ENCODE measurements around the gene FNDC3B.

Gene FNDC3B

DNA sequence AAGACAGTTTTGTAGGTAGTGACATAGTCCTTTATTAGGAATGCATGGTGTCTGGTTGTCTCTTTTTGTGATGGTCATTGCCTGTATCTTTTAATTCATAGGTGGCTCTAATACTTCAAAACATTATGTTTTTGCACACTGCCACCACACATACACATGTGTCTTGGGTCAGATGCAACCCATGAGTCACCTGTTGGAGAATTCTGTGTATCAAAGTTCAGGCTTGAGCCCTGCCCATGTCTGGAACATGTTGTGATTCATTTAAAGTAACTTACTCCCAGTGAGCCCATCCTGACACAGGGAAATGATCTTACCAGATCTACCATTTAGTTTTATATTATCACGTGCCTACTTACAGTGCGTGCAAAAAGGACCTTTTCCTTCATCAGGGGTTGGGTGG, 266.2 kb downstream of the FNDC3B start:
- no peak overlapping the region for H3K23ac ChIP-seq (ENCODE audit: low read depth, low read length, poor library complexity)
- H4K8ac ChIP-seq (ENCODE audit: low read depth, low read length), result no peak overlapping the region
- H3K18ac ChIP-seq (ENCODE audit: low read length), result no peak overlapping the region
- no peak overlapping the region for H3K27ac ChIP-seq (replicated peaks; ENCODE audit: low read length)
- H3K4me3 ChIP-seq (ENCODE audit: low read length in 2 of 2), result no peak overlapping the region
- no peak for DNase-seq (ENCODE audit: low spot score)
- H3K4me2 ChIP-seq (ENCODE audit: insufficient read depth, low read length, poor library complexity, severe bottlenecking), result no peak overlapping the region
- H3K4ac ChIP-seq (ENCODE audit: low read length), result no peak overlapping the region
- no peaks in the 10 kb centered on the region for H3K27me3 ChIP-seq (ENCODE audit: control insufficient read depth in 3 of 3, insufficient read depth in 3 of 3, low read depth in 1 of 3, low read length in 3 of 3)
- H3K4me1 ChIP-seq (ENCODE audit: control insufficient read depth in 2 of 2, insufficient read depth in 1 of 2, low read depth in 1 of 2, low read length in 2 of 2), result peaks cover 0 to 6% of the 10 kb centered on the region in 2 donors
- H3K14ac ChIP-seq (ENCODE audit: low read length), result no peak overlapping the region
- peaks cover 0 to 2% of the 10 kb centered on the region in 2 donors for H3K9me3 ChIP-seq (replicated peaks in 1 of 2; ENCODE audit: control insufficient read depth in 2 of 2, insufficient read depth in 1 of 2, low read depth in 1 of 2, low read length in 2 of 2)
- WGBS, 2 donors (ENCODE audit: extremely low coverage in 2 of 2, insufficient read length in 2 of 2, insufficient replicate concordance in 1 of 2), result no CpG with 5 or more reads among the region's 2 CpGs
- H2BK12ac ChIP-seq (ENCODE audit: low read length), result no peak overlapping the region
- H3K36me3 ChIP-seq (replicated peaks in 1 of 2; ENCODE audit: control insufficient read depth in 2 of 2, insufficient read depth in 2 of 2, low read length in 2 of 2), result peaks cover 8 to 95% of the 10 kb centered on the region in 2 donors
- H2BK120ac ChIP-seq (ENCODE audit: low read depth, low read length), result no peak overlapping the region
- H4K91ac ChIP-seq (ENCODE audit: low read depth, low read length, poor library complexity), result no peak overlapping the region
- no peak overlapping the region for H2BK5ac ChIP-seq (ENCODE audit: low read length)
- no peak overlapping the region for H2BK15ac ChIP-seq (ENCODE audit: low read length)
- H2AFZ ChIP-seq (ENCODE audit: low read length), result no peak overlapping the region
- H2AK5ac ChIP-seq (ENCODE audit: low read depth, low read length), result no peak overlapping the region
- no peaks in the 10 kb centered on the region for H3K79me1 ChIP-seq (ENCODE audit: low read depth, low read length)
- H3K9ac ChIP-seq (ENCODE audit: low read depth, low read length, poor library complexity), result no peak overlapping the region

DNA sequence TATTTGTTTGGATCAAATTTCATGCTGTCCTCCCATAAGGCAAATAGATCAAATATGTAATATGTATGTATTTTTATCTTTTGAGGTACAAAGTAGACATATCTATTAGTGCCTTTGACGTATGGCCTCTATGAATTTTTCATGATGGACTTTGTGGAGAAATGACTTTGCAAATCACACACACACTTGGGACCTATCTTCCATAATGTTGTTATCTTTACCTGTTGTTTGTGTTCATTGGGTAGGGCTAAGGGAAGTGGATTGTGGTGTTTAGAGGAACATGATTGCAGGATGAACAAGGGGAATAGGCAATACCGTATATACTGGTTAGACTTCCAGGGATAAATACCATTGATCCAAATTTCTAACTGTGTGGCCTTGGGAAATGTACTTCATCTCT, 266.6 kb downstream of the FNDC3B start:
- Histone ChIP-seq H2AFZ (ENCODE audit: low read length) (no peak overlapping the region), H4K91ac (ENCODE audit: low read depth, low read length, poor library complexity) (no peak overlapping the region), H3K9me3 (replicated peaks in 1 of 2; ENCODE audit: control insufficient read depth in 2 of 2, insufficient read depth in 1 of 2, low read depth in 1 of 2, low read length in 2 of 2) (peaks cover 0 to 2% of the 10 kb centered on the region in 2 donors), H3K36me3 (replicated peaks in 1 of 2; ENCODE audit: control insufficient read depth in 2 of 2, insufficient read depth in 2 of 2, low read length in 2 of 2) (peaks cover 8 to 95% of the 10 kb centered on the region in 2 donors), H4K8ac (ENCODE audit: low read depth, low read length) (no peak overlapping the region), H3K14ac (ENCODE audit: low read length) (no peak overlapping the region), H3K79me1 (ENCODE audit: low read depth, low read length) (no peaks in the 10 kb centered on the region), H2BK15ac (ENCODE audit: low read length) (no peak overlapping the region), H2BK12ac (ENCODE audit: low read length) (no peak overlapping the region), H2AK5ac (ENCODE audit: low read depth, low read length) (no peak overlapping the region), H3K18ac (ENCODE audit: low read length) (no peak overlapping the region), H3K23ac (ENCODE audit: low read depth, low read length, poor library complexity) (no peak overlapping the region), H2BK5ac (ENCODE audit: low read length) (no peak overlapping the region), H3K27me3 (ENCODE audit: control insufficient read depth in 3 of 3, insufficient read depth in 3 of 3, low read depth in 1 of 3, low read length in 3 of 3) (no peaks in the 10 kb centered on the region), H3K27ac (replicated peaks; ENCODE audit: low read length) (no peak overlapping the region), H3K4me1 (ENCODE audit: control insufficient read depth in 2 of 2, insufficient read depth in 1 of 2, low read depth in 1 of 2, low read length in 2 of 2) (peaks cover 0 to 6% of the 10 kb centered on the region in 2 donors), H3K4me2 (ENCODE audit: insufficient read depth, low read length, poor library complexity, severe bottlenecking) (no peak overlapping the region), H3K9ac (ENCODE audit: low read depth, low read length, poor library complexity) (no peak overlapping the region), H2BK120ac (ENCODE audit: low read depth, low read length) (no peak overlapping the region), H3K4me3 (ENCODE audit: low read length in 2 of 2) (no peak overlapping the region), H3K4ac (ENCODE audit: low read length) (no peak overlapping the region)
- DNase-seq (ENCODE audit: low spot score), result no peak
- WGBS, 2 donors (ENCODE audit: extremely low coverage in 2 of 2, insufficient read length in 2 of 2, insufficient replicate concordance in 1 of 2), result no CpG with 5 or more reads among the region's 2 CpGs

DNA sequence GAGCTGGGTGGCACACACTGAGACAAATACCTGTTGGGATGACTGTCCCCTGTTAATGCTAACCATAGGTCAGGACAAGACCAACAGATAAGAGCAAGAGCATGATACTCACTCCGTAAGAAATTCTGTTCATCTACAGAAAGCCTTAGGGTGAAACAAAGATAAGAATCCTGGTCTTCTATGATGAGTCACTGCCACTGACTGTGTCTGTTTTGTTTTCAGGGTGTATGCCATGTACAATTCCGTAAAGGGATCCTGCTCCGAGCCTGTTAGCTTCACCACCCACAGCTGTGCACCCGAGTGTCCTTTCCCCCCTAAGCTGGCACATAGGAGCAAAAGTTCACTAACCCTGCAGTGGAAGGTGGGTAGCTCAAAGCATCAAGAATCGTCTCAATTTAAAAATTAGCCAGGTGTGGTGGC, 267.8 kb downstream of the FNDC3B start:
- Histone ChIP-seq H3K27me3 (ENCODE audit: control insufficient read depth in 3 of 3, insufficient read depth in 3 of 3, low read depth in 1 of 3, low read length in 3 of 3) (no peaks in the 10 kb centered on the region), H3K9ac (ENCODE audit: low read depth, low read length, poor library complexity) (no peak overlapping the region), H3K9me3 (replicated peaks in 1 of 2; ENCODE audit: control insufficient read depth in 2 of 2, insufficient read depth in 1 of 2, low read depth in 1 of 2, low read length in 2 of 2) (peaks cover 0 to 2% of the 10 kb centered on the region in 2 donors), H3K79me1 (ENCODE audit: low read depth, low read length) (no peaks in the 10 kb centered on the region), H2AK5ac (ENCODE audit: low read depth, low read length) (no peak overlapping the region), H4K91ac (ENCODE audit: low read depth, low read length, poor library complexity) (no peak overlapping the region), H2BK12ac (ENCODE audit: low read length) (no peak overlapping the region), H3K4me3 (ENCODE audit: low read length in 2 of 2) (no peak overlapping the region), H3K4ac (ENCODE audit: low read length) (no peak overlapping the region), H2BK5ac (ENCODE audit: low read length) (no peak overlapping the region), H3K4me2 (ENCODE audit: insufficient read depth, low read length, poor library complexity, severe bottlenecking) (no peak overlapping the region), H2BK120ac (ENCODE audit: low read depth, low read length) (no peak overlapping the region), H3K36me3 (replicated peaks in 1 of 2; ENCODE audit: control insufficient read depth in 2 of 2, insufficient read depth in 2 of 2, low read length in 2 of 2) (peaks cover 10 to 93% of the 10 kb centered on the region in 2 donors), H3K27ac (replicated peaks; ENCODE audit: low read length) (no peak overlapping the region), H3K4me1 (ENCODE audit: control insufficient read depth in 2 of 2, insufficient read depth in 1 of 2, low read depth in 1 of 2, low read length in 2 of 2) (peaks cover 0 to 6% of the 10 kb centered on the region in 2 donors), H2AFZ (ENCODE audit: low read length) (no peak overlapping the region), H3K23ac (ENCODE audit: low read depth, low read length, poor library complexity) (no peak overlapping the region), H4K8ac (ENCODE audit: low read depth, low read length) (no peak overlapping the region), H3K14ac (ENCODE audit: low read length) (no peak overlapping the region), H3K18ac (ENCODE audit: low read length) (no peak overlapping the region), H2BK15ac (ENCODE audit: low read length) (no peak overlapping the region)
- no CpG with 5 or more reads among the region's 5 CpGs for WGBS, 2 donors (ENCODE audit: extremely low coverage in 2 of 2, insufficient read length in 2 of 2, insufficient replicate concordance in 1 of 2)
- DNase-seq (ENCODE audit: low spot score), result no peak

DNA sequence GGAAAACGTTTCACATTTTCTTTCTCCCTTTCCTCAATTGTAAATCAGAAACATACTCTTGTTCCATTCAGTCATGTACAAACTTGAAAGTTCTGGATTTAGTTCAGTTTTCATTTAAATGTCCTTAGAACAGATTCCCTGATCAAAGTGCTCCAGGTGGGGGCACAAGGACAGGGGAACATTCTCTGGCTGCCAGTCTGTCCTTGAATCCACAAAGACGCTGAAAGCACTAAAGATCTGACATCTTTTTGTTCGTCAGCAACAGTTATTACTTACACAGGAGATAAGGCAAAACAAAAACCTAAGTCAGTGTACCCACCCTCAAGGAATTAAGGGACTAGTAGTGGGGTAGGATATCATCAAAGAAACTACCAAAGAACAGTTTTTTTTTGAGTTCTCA, 269.7 kb downstream of the FNDC3B start:
- H2BK120ac ChIP-seq (ENCODE audit: low read depth, low read length), result no peak overlapping the region
- H4K8ac ChIP-seq (ENCODE audit: low read depth, low read length), result no peak overlapping the region
- no peak overlapping the region for H4K91ac ChIP-seq (ENCODE audit: low read depth, low read length, poor library complexity)
- H3K27ac ChIP-seq (replicated peaks; ENCODE audit: low read length), result no peak overlapping the region
- H3K23ac ChIP-seq (ENCODE audit: low read depth, low read length, poor library complexity), result no peak overlapping the region
- H3K14ac ChIP-seq (ENCODE audit: low read length), result no peak overlapping the region
- no peak overlapping the region for H2AK5ac ChIP-seq (ENCODE audit: low read depth, low read length)
- H3K4ac ChIP-seq (ENCODE audit: low read length), result no peak overlapping the region
- no peak overlapping the region for H3K18ac ChIP-seq (ENCODE audit: low read length)
- no peak for DNase-seq (ENCODE audit: low spot score)
- peaks cover 11 to 95% of the 10 kb centered on the region in 2 donors for H3K36me3 ChIP-seq (replicated peaks in 1 of 2; ENCODE audit: control insufficient read depth in 2 of 2, insufficient read depth in 2 of 2, low read length in 2 of 2)
- H2BK12ac ChIP-seq (ENCODE audit: low read length), result no peak overlapping the region
- no peak overlapping the region for H2BK5ac ChIP-seq (ENCODE audit: low read length)
- no peaks in the 10 kb centered on the region for H3K79me1 ChIP-seq (ENCODE audit: low read depth, low read length)
- no peaks in the 10 kb centered on the region for H3K27me3 ChIP-seq (ENCODE audit: control insufficient read depth in 3 of 3, insufficient read depth in 3 of 3, low read depth in 1 of 3, low read length in 3 of 3)
- no CpG with 5 or more reads among the region's 3 CpGs for WGBS, 2 donors (ENCODE audit: extremely low coverage in 2 of 2, insufficient read length in 2 of 2, insufficient replicate concordance in 1 of 2)
- no peak overlapping the region for H2BK15ac ChIP-seq (ENCODE audit: low read length)
- no peak overlapping the region for H3K4me3 ChIP-seq (ENCODE audit: low read length in 2 of 2)
- peaks cover 0 to 2% of the 10 kb centered on the region in 2 donors for H3K9me3 ChIP-seq (replicated peaks in 1 of 2; ENCODE audit: control insufficient read depth in 2 of 2, insufficient read depth in 1 of 2, low read depth in 1 of 2, low read length in 2 of 2)
- no peak overlapping the region for H2AFZ ChIP-seq (ENCODE audit: low read length)
- peaks cover 0 to 6% of the 10 kb centered on the region in 2 donors for H3K4me1 ChIP-seq (ENCODE audit: control insufficient read depth in 2 of 2, insufficient read depth in 1 of 2, low read depth in 1 of 2, low read length in 2 of 2)
- no peak overlapping the region for H3K4me2 ChIP-seq (ENCODE audit: insufficient read depth, low read length, poor library complexity, severe bottlenecking)
- no peak overlapping the region for H3K9ac ChIP-seq (ENCODE audit: low read depth, low read length, poor library complexity)
